Endodermal cell (in vitro differentiated cells): ENCODE data around the gene SRPX2. TPM values are rescaled to one million over a fixed set of nuclear protein-coding genes. Genes with fewer than 3 reads are reported as not detected.

Experiments used
- DNase-seq: peaks from one replicate; pipeline ENCODE4 v3.0.0-alpha.2; 2017
- H3K27ac ChIP-seq: 2 replicates; pipeline ENCODE4 v1.5.1; 2013; ENCODE audit warnings: mild to moderate bottlenecking, low read depth, low read length, moderate library complexity
- H3K27me3 ChIP-seq: 2 replicates; pipeline ENCODE4 v1.6.1; 2013; ENCODE audit warnings: mild to moderate bottlenecking, low read length, moderate library complexity; ENCODE audit not compliant: insufficient read depth, control insufficient read depth, poor library complexity, severe bottlenecking
- H3K36me3 ChIP-seq: 2 replicates; pipeline ENCODE4 v1.7.0; 2013; ENCODE audit warnings: mild to moderate bottlenecking, low read length, moderate library complexity; ENCODE audit not compliant: control insufficient read depth, insufficient read depth
- H3K4me1 ChIP-seq: one replicate; pipeline ENCODE4 v1.7.0; 2013; ENCODE audit warnings: low read length; ENCODE audit not compliant: control insufficient read depth, insufficient read depth
- H3K4me3 ChIP-seq: 2 replicates; pipeline ENCODE4 v1.5.1; 2013; ENCODE audit warnings: mild to moderate bottlenecking, low read length, moderate library complexity
- H3K9ac ChIP-seq: 2 replicates; pipeline ENCODE4 v1.6.1; 2013; ENCODE audit warnings: mild to moderate bottlenecking, low read length, moderate library complexity; ENCODE audit not compliant: poor library complexity, severe bottlenecking; ENCODE audit errors: extremely low read depth
- H3K9me3 ChIP-seq: 2 replicates; pipeline ENCODE4 v1.6.1; 2013; ENCODE audit warnings: mild to moderate bottlenecking, low read length, moderate library complexity; ENCODE audit not compliant: control insufficient read depth
- H3K27ac Mint-ChIP-seq: 2 replicates; pipeline ENCODE4 v1.8.0; 2020; ENCODE audit warnings: mixed read lengths
- H3K27me3 Mint-ChIP-seq: 2 replicates; pipeline ENCODE4 v1.8.0; 2021; ENCODE audit warnings: mild to moderate bottlenecking, mixed read lengths; ENCODE audit not compliant: insufficient read depth
- H3K36me3 Mint-ChIP-seq: 2 replicates; pipeline ENCODE4 v1.8.0; 2020; ENCODE audit warnings: low read depth, mixed read lengths
- H3K4me1 Mint-ChIP-seq: 2 replicates; pipeline ENCODE4 v1.8.0; 2020; ENCODE audit warnings: mixed read lengths
- H3K4me3 Mint-ChIP-seq: 2 replicates; pipeline ENCODE4 v1.8.0; 2020; ENCODE audit warnings: mild to moderate bottlenecking, moderate library complexity, mixed read lengths
- H3K9me3 Mint-ChIP-seq: 2 replicates; pipeline ENCODE4 v1.8.0; 2020; ENCODE audit warnings: mild to moderate bottlenecking, mixed read lengths
- CTCF ChIP-seq: fragments of 200-600 bp; sonication (generic); conservative IDR thresholded peaks from 2 replicates; pipeline ENCODE4 v1.5.0; 2021; ENCODE audit warnings: antibody characterized with exemption, mild to moderate bottlenecking
- WGBS, 2 experiments: methylation state at CpG; one replicate each; pipeline versions ENCODE4 v1.1.5 to v1.1.7; 2013; ENCODE audit warnings: missing lambda C conversion rate in 2 of 2, mixed read lengths in 1 of 2; ENCODE audit not compliant: insufficient coverage in 1 of 2, insufficient read length in 1 of 2; 5-methylcytosine and 5-hydroxymethylcytosine counted together
- total RNA-seq, 2 donors: library from RNA; stranded (reverse); fragmentation: NEBNext Ultra II Directional in 1 of 2; extraction: Animal tissue kit (Norgen Biotek cat#: 25700) in 1 of 2; gene quantifications; 2 replicates in 1 of 2; 3 replicates in 1 of 2; pipeline ENCODE4 v1.2.1, GENCODE V29; 2021

The SRPX2 gene
- total RNA-seq, 2 donors from 2014 or later: 0.44 TPM; not detected in 1

GRCh38 chrX:100680756-100681155, 36.8 kb downstream of the SRPX2 start:
- Histone ChIP-seq H3K4me3 (no peak overlapping the region), H3K9ac (no peak overlapping the region), H3K9me3 (no peaks in the 10 kb centered on the region), H3K27ac (no peak overlapping the region), H3K36me3 (no peaks in the 10 kb centered on the region), H3K27me3 (no peaks in the 10 kb centered on the region), H3K4me1 (no peaks in the 10 kb centered on the region)
- no peak for TF ChIP-seq CTCF
- Mint-ChIP-seq H3K27me3 (no peaks in the 10 kb centered on the region), H3K9me3 (peaks cover 8% of the 10 kb centered on the region), H3K36me3 (no peaks in the 10 kb centered on the region), H3K4me3 (no peak overlapping the region), H3K27ac (no peak overlapping the region), H3K4me1 (no peaks in the 10 kb centered on the region)
- no peak for DNase-seq
- WGBS, 2 experiments: 77% methylated on average over 2 of the region's 2 CpGs; no CpG with 5 or more reads in 1 of the 2 experiments

- H3K4me1 ChIP-seq: no peaks in the 10 kb centered on the region
- no peak overlapping the region for H3K4me3 Mint-ChIP-seq
- no peak overlapping the region for H3K27ac ChIP-seq
- H3K9ac ChIP-seq: no peak overlapping the region
- 100% methylated on average over 1 to 2 of the region's 3 CpGs for WGBS, 2 experiments
- H3K9me3 Mint-ChIP-seq: peaks cover 8% of the 10 kb centered on the region
- DNase-seq: no peak
- H3K27me3 ChIP-seq: no peaks in the 10 kb centered on the region
- H3K36me3 ChIP-seq: no peaks in the 10 kb centered on the region
- H3K4me1 Mint-ChIP-seq: peaks cover 2% of the 10 kb centered on the region
- no peak for TF ChIP-seq CTCF
- no peaks in the 10 kb centered on the region for H3K27me3 Mint-ChIP-seq
- H3K4me3 ChIP-seq: no peak overlapping the region
- H3K27ac Mint-ChIP-seq: no peak overlapping the region
- no peaks in the 10 kb centered on the region for H3K9me3 ChIP-seq
- H3K36me3 Mint-ChIP-seq: no peaks in the 10 kb centered on the region
Observed at GRCh38 chrX:100681599-100681998, 37.6 kb downstream of the SRPX2 start.

GRCh38 chrX:100682939-100683338, 38.9 kb downstream of the SRPX2 start:
- H3K27me3 Mint-ChIP-seq: no peaks in the 10 kb centered on the region
- DNase-seq: no peak
- Histone ChIP-seq H3K27me3 (no peaks in the 10 kb centered on the region), H3K4me1 (no peaks in the 10 kb centered on the region), H3K27ac (no peak overlapping the region), H3K36me3 (no peaks in the 10 kb centered on the region), H3K9ac (no peak overlapping the region), H3K4me3 (no peak overlapping the region), H3K9me3 (no peaks in the 10 kb centered on the region)
- no peak overlapping the region for H3K27ac Mint-ChIP-seq
- no peak overlapping the region for H3K4me3 Mint-ChIP-seq
- no peaks in the 10 kb centered on the region for H3K36me3 Mint-ChIP-seq
- no peak for TF ChIP-seq CTCF
- WGBS, 2 experiments: 87% methylated on average over 8 of the region's 8 CpGs; no CpG with 5 or more reads in 1 of the 2 experiments
- H3K9me3 Mint-ChIP-seq: peaks cover 9% of the 10 kb centered on the region
- H3K4me1 Mint-ChIP-seq: peaks cover 8% of the 10 kb centered on the region
